SW480 (cell line): ENCODE results near the gene CACNA1G.

ENCODE experiments used
- DNase-seq: peaks from one replicate; pipeline ENCODE4 v3.0.0-alpha.2; 2016; ENCODE audit warnings: low spot score

Gene CACNA1G

DNA sequence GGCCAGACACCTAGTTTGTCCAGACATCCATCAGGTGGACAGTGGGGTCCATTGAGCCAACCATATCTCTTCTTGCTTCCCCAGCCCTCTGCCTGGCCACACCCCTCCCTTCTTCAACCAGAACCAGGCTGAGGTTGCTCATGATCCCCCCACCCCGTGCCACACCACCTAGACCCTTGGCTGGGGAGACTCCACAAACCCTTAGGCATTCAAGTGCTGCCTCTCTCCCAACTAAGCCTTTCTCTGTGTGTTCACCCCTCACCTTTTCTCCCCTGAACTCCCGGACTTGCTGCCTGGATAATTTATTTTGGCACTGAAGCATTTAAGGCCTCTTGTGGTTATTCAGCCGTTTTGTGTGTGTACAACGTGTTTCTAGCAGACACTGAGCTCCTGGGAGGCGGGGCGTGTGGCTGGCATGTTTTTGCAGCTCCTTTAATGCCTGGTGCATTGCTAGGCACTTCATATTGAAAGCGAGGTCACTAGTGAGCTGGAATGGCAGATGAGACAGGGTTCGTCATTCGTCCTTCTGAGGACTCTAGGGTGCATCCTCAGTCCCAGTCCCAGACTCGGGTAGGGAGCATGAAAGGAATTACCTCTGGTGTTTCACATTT, 28.7 kb downstream of the CACNA1G start:
- no peak for DNase-seq

DNA sequence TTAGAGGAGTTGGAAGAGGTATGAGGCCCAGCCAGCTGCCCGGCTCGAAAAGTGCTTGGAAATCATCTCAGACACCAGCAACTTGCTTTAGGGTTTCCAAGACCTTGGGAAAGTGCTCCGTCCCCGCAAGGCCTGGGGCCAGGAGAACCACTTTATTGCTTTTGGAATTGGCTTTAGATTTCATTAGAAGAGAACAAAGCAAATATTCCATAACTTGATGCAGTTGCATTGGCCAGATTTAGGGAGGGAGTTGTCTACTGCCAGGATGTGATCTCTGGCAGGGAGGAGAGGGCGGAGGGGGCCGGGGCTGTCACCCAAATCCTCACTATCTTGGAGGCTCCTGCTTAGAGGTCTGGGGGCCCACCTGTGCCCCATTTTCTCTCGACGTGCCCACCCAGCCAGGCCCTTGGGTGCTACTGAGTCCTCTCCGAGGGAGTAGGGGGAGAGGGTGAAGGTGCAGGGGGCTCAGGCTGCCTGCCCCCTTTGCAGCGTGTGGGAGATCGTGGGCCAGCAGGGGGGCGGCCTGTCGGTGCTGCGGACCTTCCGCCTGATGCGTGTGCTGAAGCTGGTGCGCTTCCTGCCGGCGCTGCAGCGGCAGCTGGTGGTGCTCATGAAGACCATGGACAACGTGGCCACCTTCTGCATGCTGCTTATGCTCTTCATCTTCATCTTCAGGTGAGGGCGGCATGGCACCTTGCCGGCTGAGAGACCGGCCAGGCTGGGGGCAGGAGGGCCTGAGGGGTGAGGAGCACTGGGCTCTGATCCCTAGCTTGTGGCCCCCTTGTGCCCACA, 30.6 kb downstream of the CACNA1G start:
- DNase-seq = no peak

DNA sequence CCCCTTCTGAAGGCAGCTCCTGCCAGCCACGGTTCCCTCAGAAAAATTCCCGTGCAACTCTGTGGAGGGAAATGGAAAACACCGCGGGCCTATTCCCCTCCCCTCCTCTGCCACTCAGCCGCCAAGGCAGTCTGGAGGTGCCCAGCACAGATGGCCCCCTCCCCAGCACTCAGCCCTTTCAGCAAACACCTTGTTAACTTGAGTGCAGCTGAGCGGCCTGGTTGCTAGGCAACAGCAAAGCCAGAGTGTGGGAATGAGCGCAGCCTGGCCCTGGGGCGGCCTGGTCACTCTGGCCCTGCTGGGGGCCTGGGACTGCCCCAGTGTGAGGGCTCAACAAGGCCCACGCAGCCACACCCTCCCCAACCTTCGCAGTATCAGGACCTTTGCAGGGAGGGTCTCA, 32.8 kb downstream of the CACNA1G start:
- no peak for DNase-seq

- DNase-seq = no peak
These were observed 33.8 kb downstream of the CACNA1G start for GRCh38 chr17:50594128-50594823.

DNA sequence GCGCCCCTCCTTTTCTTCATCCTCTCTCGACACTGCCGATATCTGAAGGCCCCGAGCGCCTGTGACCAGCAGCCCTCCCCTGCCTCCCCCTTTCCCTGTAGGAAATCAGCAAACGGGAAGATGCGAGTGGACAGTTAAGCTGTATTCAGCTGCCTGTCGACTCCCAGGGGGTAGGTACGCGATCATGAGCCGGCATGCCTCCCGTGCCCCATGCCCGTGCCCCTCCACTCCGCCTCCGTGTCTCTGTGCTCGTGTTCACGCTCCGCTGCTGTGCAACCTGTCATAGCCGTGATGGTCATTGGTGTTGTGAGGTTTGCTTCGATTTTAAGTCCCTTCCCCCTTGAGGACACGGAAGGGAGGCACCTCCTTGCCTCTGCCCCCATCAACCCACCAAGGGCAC, 34.4 kb downstream of the CACNA1G start:
- no peak for DNase-seq

DNA sequence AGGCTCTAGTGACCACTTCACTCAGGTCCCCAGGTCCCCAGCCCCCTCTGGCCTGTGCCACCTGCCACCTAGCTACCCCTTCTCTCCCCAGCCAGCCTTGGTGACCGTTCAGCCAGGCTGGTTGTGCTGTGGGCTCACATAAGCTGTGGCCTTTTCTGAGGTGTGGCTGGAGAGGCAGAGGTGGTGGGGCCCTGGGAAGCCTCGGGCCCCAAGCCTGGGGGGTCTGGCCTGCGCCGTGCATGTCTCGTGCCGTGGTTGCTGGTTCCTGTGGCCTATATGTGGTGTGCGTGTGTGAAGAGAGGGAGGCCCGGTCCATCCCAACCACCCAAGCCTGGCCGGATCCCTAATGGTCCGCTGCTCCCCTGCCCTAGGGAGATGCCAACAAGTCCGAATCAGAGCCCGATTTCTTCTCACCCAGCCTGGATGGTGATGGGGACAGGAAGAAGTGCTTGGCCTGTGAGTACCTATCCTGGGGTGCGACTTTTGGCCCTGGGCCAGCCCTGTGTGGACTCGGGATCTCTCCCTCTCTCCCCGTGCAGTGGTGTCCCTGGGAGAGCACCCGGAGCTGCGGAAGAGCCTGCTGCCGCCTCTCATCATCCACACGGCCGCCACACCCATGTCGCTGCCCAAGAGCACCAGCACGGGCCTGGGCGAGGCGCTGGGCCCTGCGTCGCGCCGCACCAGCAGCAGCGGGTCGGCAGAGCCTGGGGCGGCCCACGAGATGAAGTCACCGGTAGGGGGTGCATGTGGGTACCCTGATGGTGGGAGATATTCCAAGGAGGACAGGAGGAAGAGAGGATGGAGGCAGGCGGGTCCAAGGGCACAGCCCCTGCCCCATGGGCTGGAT, 35.9 kb downstream of the CACNA1G start:
- DNase-seq = no peak

- no peak for DNase-seq
These were observed 38.0 kb downstream of the CACNA1G start for GRCh38 chr17:50598487-50598886.

DNA sequence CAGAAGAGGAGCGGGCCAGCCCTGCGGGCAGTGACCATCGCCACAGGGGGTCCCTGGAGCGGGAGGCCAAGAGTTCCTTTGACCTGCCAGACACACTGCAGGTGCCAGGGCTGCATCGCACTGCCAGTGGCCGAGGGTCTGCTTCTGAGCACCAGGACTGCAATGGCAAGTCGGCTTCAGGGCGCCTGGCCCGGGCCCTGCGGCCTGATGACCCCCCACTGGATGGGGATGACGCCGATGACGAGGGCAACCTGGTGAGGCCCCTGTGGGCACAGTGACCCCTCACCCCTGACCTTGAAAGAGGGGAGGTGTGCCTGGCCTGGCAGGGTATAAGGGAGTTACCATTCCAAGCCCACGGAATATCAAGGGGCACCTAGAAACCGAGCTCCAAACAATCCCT, 39.1 kb downstream of the CACNA1G start:
- no peak for DNase-seq

- DNase-seq = no peak
These were observed 41.4 kb downstream of the CACNA1G start for GRCh38 chr17:50601823-50602375.

GRCh38 chr17:50602836-50603235, 42.3 kb downstream of the CACNA1G start:
- no peak for DNase-seq

DNA sequence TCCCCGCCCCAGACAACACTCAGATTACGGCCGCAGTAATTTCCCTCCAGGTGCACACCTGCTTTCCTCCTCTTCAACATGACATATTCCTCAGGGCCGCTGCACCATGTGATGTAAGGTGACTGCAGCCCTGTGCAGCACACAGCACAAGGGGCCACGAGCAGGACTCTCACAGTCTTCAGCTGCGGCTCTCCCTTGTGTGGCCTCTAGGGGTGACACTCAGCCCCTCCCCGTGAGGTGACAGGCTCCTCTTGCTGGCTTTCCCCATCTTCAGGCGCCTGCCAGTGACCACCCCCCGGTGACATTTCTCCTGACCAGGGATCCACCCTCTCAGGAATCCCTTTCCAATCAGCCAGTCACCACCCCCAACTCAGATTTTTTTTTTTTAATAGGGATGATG, 42.8 kb downstream of the CACNA1G start:
- DNase-seq = peak; percentile 34

DNA sequence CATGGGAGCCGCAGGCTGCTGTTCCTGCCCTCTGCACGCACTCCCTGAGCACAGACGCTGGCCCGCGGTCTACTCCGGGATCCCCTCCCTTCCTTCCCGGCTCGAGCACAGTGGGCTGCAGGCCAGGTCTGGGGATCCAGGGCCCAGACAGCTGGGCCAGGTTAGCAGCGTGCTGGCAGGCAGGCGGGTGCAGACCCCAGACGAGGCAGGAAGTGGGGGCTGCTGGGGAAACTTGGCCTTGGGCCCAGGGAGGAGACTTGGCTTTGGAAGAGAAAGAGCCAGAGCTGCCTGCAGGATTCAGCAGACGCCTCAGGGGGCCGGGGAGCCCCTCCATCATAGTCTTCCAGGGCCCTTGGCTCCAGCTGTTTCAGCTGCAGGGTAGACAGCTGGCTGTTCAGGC, 44.0 kb downstream of the CACNA1G start:
- no peak for DNase-seq

DNA sequence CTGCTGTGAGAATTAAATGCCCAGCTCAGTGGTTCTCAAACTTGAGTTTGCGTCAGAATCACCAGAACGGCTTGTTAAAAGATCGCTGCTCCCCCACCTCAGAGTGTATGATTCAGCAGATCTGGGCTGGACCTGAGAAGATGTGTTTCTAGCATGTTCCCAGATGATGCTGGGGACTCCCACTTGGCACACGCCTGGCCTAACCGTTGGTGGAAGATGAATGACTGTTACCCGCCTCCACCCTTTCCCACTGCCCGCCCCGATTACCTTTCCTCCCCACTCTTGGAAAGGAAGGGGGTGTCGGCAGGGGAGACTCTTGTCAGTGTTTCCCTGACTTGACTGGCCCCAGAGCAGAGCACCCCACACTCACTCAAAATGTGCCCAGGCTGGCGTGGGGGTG, 44.9 kb downstream of the CACNA1G start:
- no peak for DNase-seq

DNA sequence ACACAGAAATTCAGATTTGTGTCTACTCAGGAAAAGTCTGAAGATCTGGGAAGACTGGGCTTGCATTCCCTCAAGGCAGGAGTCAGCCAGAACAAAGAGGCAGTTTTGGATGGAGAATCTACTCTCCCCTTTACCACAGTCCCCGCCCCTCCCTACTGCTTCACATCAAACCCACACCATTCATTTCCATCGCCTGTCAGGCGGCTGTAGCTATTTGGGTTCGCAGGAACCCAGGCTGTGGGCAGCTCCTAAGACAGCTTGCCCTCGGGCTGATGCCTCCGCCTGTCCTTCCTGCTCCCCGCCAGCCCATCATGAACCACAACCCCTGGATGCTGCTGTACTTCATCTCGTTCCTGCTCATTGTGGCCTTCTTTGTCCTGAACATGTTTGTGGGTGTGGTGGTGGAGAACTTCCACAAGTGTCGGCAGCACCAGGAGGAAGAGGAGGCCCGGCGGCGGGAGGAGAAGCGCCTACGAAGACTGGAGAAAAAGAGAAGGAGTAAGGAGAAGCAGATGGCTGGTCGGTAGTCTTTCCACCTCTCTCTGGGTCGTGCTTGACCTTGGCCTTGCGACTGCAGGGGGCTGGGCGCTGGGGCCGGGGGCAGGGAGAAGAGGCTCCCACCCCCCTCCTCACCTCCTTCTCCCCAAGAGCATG, 47.1 kb downstream of the CACNA1G start:
- no peak for DNase-seq

- no peak for DNase-seq
These were observed 48.3 kb downstream of the CACNA1G start for GRCh38 chr17:50608700-50609379.

DNA sequence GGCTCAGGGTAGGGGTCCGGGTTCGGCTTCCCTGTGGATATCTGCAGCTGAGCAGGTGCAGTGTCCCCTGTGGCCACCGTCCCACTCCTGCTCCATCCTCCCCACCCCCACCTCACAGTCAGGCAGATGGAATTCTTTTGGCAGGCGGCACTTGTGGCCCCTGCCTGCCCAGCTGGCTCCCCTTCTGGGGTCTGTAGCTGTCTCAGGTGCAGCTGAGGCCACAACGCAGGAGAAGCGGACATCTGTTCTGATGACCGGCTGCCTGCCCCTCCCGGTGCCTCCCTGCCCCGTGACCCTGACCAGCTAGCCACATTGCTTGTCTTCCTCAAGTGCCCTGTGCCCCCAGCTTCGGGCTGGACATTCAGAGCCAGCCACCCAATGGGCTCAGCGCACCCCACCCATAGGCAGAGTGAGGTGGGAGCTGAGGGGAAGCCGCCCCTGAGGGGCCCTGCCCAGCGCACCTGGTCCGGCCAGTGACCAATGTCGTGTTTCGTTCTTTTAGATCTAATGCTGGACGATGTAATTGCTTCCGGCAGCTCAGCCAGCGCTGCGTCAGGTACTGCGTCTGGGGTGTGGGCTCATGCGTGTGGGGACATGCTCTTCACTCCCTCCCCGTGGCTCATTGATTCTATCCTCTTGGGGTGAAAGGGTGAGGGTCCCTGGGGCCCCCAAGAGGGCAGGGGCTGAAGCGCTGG, 49.0 kb downstream of the CACNA1G start:
- no peak for DNase-seq

DNA sequence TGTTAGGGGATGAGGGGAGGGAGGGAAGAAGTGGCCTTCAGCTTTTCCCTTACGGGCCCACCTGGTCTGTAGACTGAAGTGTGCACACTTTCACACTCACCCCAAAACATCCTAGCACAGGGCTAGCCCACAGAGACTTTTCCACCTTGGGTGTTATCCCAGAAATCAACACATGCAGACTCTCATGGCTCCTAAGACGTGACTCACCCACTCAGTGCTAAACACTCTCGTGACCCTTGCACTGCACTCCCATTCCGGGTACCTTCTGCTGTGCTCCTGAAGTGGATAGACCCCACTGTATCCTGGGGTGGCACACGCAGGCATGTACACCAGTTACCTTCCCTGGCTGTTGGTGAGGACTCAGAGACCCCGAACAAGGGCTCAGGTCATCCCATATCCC, 51.1 kb downstream of the CACNA1G start:
- no peak for DNase-seq

GRCh38 chr17:50612281-50612680, 51.8 kb downstream of the CACNA1G start:
- no peak for DNase-seq

DNA sequence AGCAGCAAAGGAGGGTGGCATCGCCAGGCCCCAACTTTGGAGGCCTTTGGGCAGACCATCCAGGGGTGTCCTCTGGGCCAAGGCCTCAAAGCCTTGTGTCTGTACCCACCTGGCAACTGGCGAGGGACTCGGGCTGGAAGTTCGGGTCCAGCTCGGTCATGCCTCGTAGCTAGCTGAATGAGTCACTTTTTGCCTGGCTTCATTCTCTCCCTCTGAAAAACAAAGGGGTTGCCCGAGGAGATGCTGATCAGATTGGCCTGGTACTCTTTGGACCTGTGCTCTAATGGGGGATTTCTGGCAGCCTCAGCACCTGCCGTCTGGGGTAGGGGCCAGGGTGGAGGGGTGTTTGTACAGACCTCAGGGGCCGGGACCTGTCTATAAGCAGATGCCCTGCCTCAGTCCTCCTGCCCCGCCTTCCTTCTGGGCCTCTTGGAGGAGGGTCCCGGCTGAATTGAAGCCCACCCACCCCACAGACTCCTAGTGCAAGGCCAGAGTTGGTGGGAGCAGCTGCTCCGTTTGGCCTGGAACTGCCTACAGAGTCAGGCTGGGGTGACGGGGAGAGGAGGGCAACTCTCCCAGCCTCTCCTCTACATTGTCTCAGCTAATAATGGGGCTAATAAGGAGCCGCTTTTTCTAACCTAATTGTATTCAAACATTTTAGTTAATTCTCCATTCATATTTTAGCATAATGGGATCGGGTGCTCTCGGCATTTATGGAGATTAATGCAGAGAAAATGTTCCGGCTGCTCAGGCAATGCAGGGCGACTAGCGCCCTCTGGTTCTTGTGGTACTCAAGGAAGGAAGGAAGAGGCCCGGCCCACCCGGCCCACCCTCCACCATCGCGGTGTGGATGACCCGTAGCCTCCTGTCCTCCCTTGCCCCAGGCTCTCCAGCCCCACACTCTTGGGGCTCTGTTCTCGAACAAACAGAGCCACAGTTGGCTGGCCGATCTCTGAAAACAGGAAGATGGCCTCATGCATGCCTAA, 52.8 kb downstream of the CACNA1G start:
- DNase-seq = no peak
